Nucleus accumbens (tissue), 56 donors: ENCODE results near the gene CLSTN2.

ENCODE experiments used
- DNase-seq, 56 donors: peaks; one replicate each; lab custom pipeline; 2025; lab: John Stamatoyannopoulos, UW

CLSTN2 gene

GRCh38 chr3:140135461-140135860 is 200.5 kb downstream of the CLSTN2 start:
- no peak for DNase-seq

- peak in 17 of 56 donors; percentile 1 to 51 (median 13) for DNase-seq
Measured at GRCh38 chr3:140143367-140144069, 208.5 kb downstream of the CLSTN2 start.

- no peak for DNase-seq
Measured at GRCh38 chr3:140145528-140145927, 210.5 kb downstream of the CLSTN2 start.

GRCh38 chr3:140146668-140147067 is 211.7 kb downstream of the CLSTN2 start:
- no peak for DNase-seq

- DNase-seq = no peak
Measured at GRCh38 chr3:140147965-140148490, 213.0 kb downstream of the CLSTN2 start.

GRCh38 chr3:140148824-140149390 is 213.9 kb downstream of the CLSTN2 start:
- DNase-seq = no peak

- DNase-seq = no peak
Measured at GRCh38 chr3:140151321-140151720, 216.3 kb downstream of the CLSTN2 start.

GRCh38 chr3:140152851-140153639 is 218.1 kb downstream of the CLSTN2 start:
- peak in 19 of 56 donors; percentile 2 to 44 (median 11) for DNase-seq

- DNase-seq = no peak
Measured at GRCh38 chr3:140153736-140154135, 218.8 kb downstream of the CLSTN2 start.

- DNase-seq = no peak
Measured at GRCh38 chr3:140157161-140157560, 222.2 kb downstream of the CLSTN2 start.

- DNase-seq = no peak
Measured at GRCh38 chr3:140159646-140160045, 224.7 kb downstream of the CLSTN2 start.

- DNase-seq = no peak
Measured at GRCh38 chr3:140160553-140160952, 225.6 kb downstream of the CLSTN2 start.

- DNase-seq = no peak
Measured at GRCh38 chr3:140162551-140162950, 227.6 kb downstream of the CLSTN2 start.

- no peak for DNase-seq
Measured at GRCh38 chr3:140163159-140163763, 228.3 kb downstream of the CLSTN2 start.

GRCh38 chr3:140164156-140164555 is 229.2 kb downstream of the CLSTN2 start:
- DNase-seq = no peak

GRCh38 chr3:140164922-140165590 is 230.1 kb downstream of the CLSTN2 start:
- DNase-seq = no peak

GRCh38 chr3:140165781-140166180 is 230.8 kb downstream of the CLSTN2 start:
- DNase-seq = no peak

GRCh38 chr3:140166861-140167599 is 232.0 kb downstream of the CLSTN2 start:
- no peak for DNase-seq

- DNase-seq = no peak
Measured at GRCh38 chr3:140167600-140168281, 232.8 kb downstream of the CLSTN2 start.
